GM10248 (cell line): ENCODE results near the gene NOXA1.
"Not testable (repeated sequence)": the region's sequence is repeated elsewhere in the genome, so short reads cannot be mapped to it uniquely, and the experiment has no call there.

Experiments
- CTCF ChIA-PET: fragments of 300-600 bp; sonication (Branson Sonifier 250); formaldehyde crosslinking; extraction: SDS; loops from one replicate; lab custom pipeline; 2021; ENCODE audit warnings: antibody characterized with exemption; lab: Yijun Ruan, JAX
- POLR2A ChIA-PET: fragments of 350-650 bp; sonication (Branson Sonifier 250); formaldehyde crosslinking; extraction: SDS; loops from one replicate; lab custom pipeline; 2020; ENCODE audit warnings: antibody characterized with exemption; lab: Yijun Ruan, JAX
- DNase-seq: peaks from one replicate; pipeline ENCODE4 v3.0.0; 2012; ENCODE audit errors: extremely low spot score
- CTCF ChIP-seq: IDR thresholded peaks from 2 replicates; pipeline ENCODE4 v1.5.1; 2012; ENCODE audit warnings: mild to moderate bottlenecking, low read depth; ENCODE audit errors: extremely low read depth, missing control alignments, control extremely low read depth

NOXA1 gene

GRCh38 chr9:137383784-137384756 lies 39.1 kb upstream of the NOXA1 start:
- ChIA-PET CTCF (no interaction called here), POLR2A (no interaction called here)
- DNase-seq, result no peak
- no peak for TF ChIP-seq CTCF

- CTCF ChIA-PET, result no interaction called here
- POLR2A ChIA-PET, result no interaction called here
- no peak for DNase-seq
- no peak for TF ChIP-seq CTCF
Observed at GRCh38 chr9:137385061-137385655, 38.0 kb upstream of the NOXA1 start.

DNA sequence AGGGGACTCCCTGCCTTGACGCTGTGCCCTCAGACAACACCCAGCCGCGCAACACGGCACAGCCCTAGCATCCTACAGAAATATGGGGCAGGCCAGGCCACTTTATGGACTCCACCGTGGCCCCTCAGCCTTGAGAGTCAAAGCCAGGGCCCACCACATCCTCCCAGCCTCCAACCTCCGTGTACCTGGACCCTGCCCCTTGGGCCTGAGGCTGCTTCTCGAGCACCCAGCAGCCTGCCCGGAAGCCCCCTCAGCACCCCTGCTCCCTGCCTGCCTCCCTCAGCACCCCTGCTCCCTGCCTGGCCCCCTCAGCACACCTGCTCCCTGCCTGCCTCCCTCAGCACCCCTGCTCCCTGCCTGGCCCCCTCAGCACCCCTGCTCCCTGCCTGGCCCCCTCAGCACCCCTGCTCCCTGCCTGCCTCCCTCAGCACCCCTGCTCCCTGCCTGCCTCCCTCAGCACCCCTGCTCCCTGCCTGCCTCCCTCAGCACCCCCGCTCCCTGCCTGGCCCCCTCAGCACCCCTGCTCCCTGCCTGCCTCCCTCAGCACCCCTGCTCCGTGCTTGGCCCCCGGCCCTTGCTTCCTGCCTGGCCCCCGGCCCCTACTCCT lies 36.6 kb upstream of the NOXA1 start:
- POLR2A ChIA-PET, DNase-seq, CTCF ChIA-PET: not testable (repeated sequence)

- ChIA-PET POLR2A (no interaction called here), CTCF (no interaction called here)
- no peak for TF ChIP-seq CTCF
- DNase-seq, result no peak
Observed at GRCh38 chr9:137387114-137387890, 35.9 kb upstream of the NOXA1 start.

DNA sequence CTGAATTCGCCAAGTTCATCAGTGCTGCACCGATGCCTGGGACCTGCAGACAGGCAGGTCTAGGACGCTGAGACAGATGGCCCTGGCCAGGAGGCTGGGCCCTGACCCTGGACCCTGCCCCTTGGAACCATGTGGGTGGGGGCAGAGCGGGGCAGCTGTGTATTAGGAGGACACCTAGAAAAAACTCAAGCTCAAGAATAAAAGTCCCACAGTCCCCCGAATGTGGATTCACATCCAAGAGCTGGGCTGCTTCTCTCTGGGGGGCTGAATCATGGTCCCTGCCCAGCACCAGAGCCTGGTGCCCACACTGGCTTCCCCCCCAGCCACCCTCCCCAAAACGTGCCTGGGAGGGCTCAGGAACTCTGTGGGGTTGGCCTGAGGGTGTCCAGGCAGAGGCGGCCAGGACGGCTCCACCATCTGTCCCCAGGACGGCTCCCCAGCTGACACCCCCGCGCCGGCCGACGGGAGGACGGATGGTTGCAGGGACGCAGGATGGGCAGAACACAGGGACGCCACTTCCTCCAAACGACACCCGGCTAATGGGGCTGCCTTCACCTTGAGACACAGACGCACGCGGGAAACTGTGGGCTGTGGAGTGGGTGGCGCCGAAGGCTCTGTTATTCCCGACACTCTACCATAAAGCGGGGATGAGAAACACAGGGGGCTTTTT lies 35.2 kb upstream of the NOXA1 start:
- POLR2A ChIA-PET, result no interaction called here
- TF ChIP-seq CTCF, result no peak
- CTCF ChIA-PET, result no interaction called here

GRCh38 chr9:137388589-137389427 lies 34.4 kb upstream of the NOXA1 start:
- ChIA-PET CTCF (no interaction called here), POLR2A (no interaction called here)
- no peak for DNase-seq
- no peak for TF ChIP-seq CTCF

More for the DNA sequence above, 35.2 kb upstream of the NOXA1 start:
- no peak for DNase-seq
